Activated B cell treated with CpG ODN at 0.5 μM for 24 hours (primary cell): ENCODE data around the gene RNASEH2C. TPM values are rescaled to one million over a fixed set of nuclear protein-coding genes. Genes with fewer than 3 reads are reported as not detected.

ENCODE experiments used
- ATAC-seq: fragments of 200-7000 bp; cut with Tn5 transposase; one replicate; pipeline ENCODE4 v1.10.0; 2021; ENCODE audit warnings: low read depth, mild to moderate bottlenecking, moderate library complexity
- CTCF ChIA-PET: fragments of 350-600 bp; sonication (Branson Sonifier 250); formaldehyde crosslinking; loops from one replicate; lab custom pipeline; 2021; ENCODE audit warnings: antibody characterized with exemption; lab: Charles Lee
- POLR2A ChIA-PET: fragments of 350-600 bp; sonication (Branson Sonifier 250); formaldehyde crosslinking; loops from one replicate; lab custom pipeline; 2021; ENCODE audit warnings: antibody characterized with exemption; lab: Charles Lee
- DNase-seq: peaks from one replicate; pipeline ENCODE4 v3.0.0; 2022
- H3K27ac Mint-ChIP-seq: one replicate; pipeline ENCODE4 v1.8.0; 2020; ENCODE audit warnings: mixed read lengths
- H3K27me3 Mint-ChIP-seq: one replicate; pipeline ENCODE4 v1.8.0; 2021; ENCODE audit warnings: mixed read lengths
- H3K36me3 Mint-ChIP-seq: one replicate; pipeline ENCODE4 v1.8.0; 2021; ENCODE audit warnings: low read depth, mixed read lengths
- H3K4me1 Mint-ChIP-seq: one replicate; pipeline ENCODE4 v1.8.0; 2021; ENCODE audit warnings: mixed read lengths
- H3K4me3 Mint-ChIP-seq: one replicate; pipeline ENCODE4 v1.8.0; 2020; ENCODE audit warnings: mild to moderate bottlenecking, mixed read lengths
- H3K9me3 Mint-ChIP-seq: one replicate; pipeline ENCODE4 v1.8.0; 2020; ENCODE audit warnings: mixed read lengths
- intact Hi-C: fragments of 100-400 bp; cut with micrococcal nuclease; formaldehyde crosslinking; loops from one replicate; pipeline ENCODE4 v1.15.1; 2024
- total RNA-seq: library from RNA; stranded (reverse); gene quantifications from 2 replicates; pipeline ENCODE4 v1.2.3, GENCODE V29; 2022
- TF ChIP-seq, protein P1 (sequence below): fragments of 200-600 bp; IDR thresholded peaks from one replicate; pipeline ENCODE4 v1.8.0; 2022; ENCODE audit warnings: antibody characterized with exemption, mild to moderate bottlenecking

Gene RNASEH2C
- total RNA-seq, 1 donor from 2014 or later, result 85.3 TPM

DNA sequence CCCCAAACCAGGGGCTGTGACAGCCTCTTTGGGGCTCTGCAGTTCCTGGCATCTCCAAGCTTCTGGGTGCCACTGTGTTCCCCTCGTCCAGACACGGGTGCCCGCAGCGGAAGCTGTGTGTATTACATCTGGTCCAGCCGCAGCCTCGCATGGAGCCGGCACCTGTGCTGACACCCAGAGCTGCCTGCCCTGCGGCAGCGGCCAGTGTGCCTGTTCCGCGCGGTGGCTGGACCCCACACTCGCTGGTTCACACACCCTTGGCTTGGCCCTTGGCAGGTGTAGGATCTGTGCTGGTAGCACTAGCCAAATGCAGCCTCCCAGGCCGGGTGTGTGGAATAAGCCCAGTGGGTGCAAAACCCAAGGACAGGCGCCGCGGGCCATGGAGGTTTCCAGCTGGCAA, 24.5 kb upstream of the RNASEH2C start:
- no peak for ATAC-seq
- DNase-seq, result no peak
- intact Hi-C loops, result no loop called here
- H3K27me3 Mint-ChIP-seq, result peaks cover 4% of the 10 kb centered on the region
- H3K27ac Mint-ChIP-seq, result no peak overlapping the region
- H3K4me1 Mint-ChIP-seq, result peaks cover 6% of the 10 kb centered on the region
- ChIA-PET POLR2A (no interaction called here), CTCF (no interaction called here)
- no peaks in the 10 kb centered on the region for H3K9me3 Mint-ChIP-seq
- H3K4me3 Mint-ChIP-seq, result no peak overlapping the region
- TF ChIP-seq, protein P1, sequence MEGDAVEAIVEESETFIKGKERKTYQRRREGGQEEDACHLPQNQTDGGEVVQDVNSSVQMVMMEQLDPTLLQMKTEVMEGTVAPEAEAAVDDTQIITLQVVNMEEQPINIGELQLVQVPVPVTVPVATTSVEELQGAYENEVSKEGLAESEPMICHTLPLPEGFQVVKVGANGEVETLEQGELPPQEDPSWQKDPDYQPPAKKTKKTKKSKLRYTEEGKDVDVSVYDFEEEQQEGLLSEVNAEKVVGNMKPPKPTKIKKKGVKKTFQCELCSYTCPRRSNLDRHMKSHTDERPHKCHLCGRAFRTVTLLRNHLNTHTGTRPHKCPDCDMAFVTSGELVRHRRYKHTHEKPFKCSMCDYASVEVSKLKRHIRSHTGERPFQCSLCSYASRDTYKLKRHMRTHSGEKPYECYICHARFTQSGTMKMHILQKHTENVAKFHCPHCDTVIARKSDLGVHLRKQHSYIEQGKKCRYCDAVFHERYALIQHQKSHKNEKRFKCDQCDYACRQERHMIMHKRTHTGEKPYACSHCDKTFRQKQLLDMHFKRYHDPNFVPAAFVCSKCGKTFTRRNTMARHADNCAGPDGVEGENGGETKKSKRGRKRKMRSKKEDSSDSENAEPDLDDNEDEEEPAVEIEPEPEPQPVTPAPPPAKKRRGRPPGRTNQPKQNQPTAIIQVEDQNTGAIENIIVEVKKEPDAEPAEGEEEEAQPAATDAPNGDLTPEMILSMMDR, result no peak
- H3K36me3 Mint-ChIP-seq, result no peaks in the 10 kb centered on the region

DNA sequence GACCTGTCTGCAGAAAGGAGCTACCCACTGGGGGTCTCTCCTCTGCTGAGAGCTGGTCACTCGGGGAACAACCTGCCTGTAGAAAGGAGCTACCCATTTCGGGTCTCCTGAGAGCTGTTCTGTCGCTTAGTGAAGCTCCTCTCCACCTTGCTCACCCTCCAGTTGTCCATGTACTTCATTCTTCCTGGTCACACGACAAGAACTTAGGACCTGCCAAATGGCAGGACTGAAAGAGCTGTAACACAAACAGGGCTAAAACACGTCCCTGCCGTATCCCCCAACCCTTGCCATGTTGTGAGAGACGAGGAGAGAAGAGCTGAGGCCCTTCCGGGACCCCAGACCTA, 24.1 kb upstream of the RNASEH2C start:
- Mint-ChIP-seq H3K9me3 (no peaks in the 10 kb centered on the region), H3K4me1 (peaks cover 6% of the 10 kb centered on the region), H3K27ac (no peak overlapping the region), H3K27me3 (peaks cover 4% of the 10 kb centered on the region), H3K36me3 (no peaks in the 10 kb centered on the region), H3K4me3 (no peak overlapping the region)
- intact Hi-C loops, result no loop called here
- TF ChIP-seq, protein P1, result no peak
- CTCF ChIA-PET, result no interaction called here
- POLR2A ChIA-PET, result interaction anchor here (0.6 kb wide), 1 partner anchor 61 kb away, joined by 3 read pairs; no protein-coding TSS in a partner anchor
- ATAC-seq (no peak), DNase-seq (no peak)

DNA sequence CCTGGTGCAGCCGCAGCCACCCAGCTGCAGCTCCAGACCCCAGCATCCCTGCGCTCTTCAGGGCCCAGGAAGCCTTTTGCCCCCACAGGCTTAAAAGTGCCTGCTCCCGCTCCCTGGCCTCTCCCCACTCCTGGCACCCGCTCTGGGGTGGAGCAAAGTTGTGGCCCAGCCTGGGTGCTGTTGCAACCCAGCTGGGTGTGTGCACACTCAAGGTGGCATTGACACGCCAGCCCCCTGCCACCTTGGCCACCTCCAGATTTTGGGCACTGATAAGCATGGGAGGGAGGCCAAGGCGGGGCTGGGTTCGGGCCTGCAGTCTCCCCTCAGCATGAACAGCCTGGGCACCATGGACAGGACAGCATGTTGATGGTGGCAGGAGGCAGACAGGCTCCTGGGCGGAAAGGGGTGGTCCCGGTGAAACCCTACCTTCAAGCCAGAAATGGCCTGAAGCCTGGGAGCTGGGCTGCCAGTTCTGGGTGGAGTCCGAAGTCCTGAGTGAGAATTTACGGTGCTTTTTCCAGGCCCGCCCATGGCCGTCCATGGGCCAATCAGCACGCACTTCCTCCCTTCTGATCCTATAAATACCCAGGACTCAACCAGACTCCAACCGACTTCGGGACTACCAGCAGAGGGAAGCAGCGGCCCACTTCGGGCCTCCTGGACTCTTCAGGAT, 23.6 kb upstream of the RNASEH2C start:
- Mint-ChIP-seq H3K4me3 (no peak overlapping the region), H3K27ac (no peak overlapping the region), H3K9me3 (no peaks in the 10 kb centered on the region), H3K27me3 (peaks cover 4% of the 10 kb centered on the region), H3K4me1 (peaks cover 6% of the 10 kb centered on the region), H3K36me3 (no peaks in the 10 kb centered on the region)
- ChIA-PET POLR2A (interaction anchor here (0.6 kb wide), 1 partner anchor 62 kb away, joined by 3 read pairs; no protein-coding TSS in a partner anchor), CTCF (no interaction called here)
- TF ChIP-seq, protein P1, result no peak
- DNase-seq (no peak), ATAC-seq (no peak)
- intact Hi-C loops, result no loop called here

DNA sequence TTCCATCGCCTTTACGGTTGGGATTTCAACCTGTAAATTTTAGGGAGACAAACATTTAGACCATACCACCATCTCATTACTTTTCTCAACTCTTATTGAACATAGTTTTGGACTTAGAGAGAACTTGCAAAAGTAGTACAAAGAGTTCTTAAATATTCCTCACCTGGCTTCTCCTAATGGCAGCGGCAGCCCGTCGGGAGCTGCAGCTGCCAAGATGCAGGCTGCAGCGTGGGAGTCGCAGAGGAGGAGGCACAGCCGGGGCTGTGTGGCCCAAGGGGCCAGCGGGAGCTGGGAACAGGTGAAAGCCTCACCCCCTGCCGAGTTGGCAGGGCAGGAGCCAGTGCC, 23.1 kb upstream of the RNASEH2C start:
- no peak overlapping the region for H3K4me3 Mint-ChIP-seq
- ChIA-PET POLR2A (no interaction called here), CTCF (no interaction called here)
- DNase-seq (no peak), ATAC-seq (no peak)
- H3K36me3 Mint-ChIP-seq, result no peaks in the 10 kb centered on the region
- peaks cover 5% of the 10 kb centered on the region for H3K27me3 Mint-ChIP-seq
- TF ChIP-seq, protein P1, result no peak
- peaks cover 6% of the 10 kb centered on the region for H3K4me1 Mint-ChIP-seq
- no peak overlapping the region for H3K27ac Mint-ChIP-seq
- no peaks in the 10 kb centered on the region for H3K9me3 Mint-ChIP-seq
- intact Hi-C loops, result no loop called here

DNA sequence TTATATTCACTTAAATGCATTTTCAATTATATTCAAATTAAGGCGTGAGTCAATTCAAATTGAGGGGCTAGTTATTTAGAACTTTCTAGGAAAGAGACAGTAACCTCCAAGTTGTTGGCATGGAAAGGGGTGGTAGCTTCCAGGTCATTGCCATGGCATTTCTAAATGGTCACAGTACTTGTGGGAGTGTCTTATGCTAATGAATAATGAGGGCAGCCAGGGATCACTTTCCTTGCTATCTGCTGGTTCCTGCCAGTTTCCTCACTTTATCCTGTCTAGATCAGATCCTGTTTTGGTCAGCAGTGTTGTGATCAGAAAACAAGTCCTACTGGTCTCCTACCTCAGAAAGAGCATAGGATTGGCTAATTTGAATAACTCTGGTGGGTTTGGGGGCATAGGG, 21.8 kb upstream of the RNASEH2C start:
- TF ChIP-seq, protein P1, result no peak
- intact Hi-C loops, result no loop called here
- Mint-ChIP-seq H3K36me3 (no peaks in the 10 kb centered on the region), H3K27me3 (peaks cover 15% of the 10 kb centered on the region), H3K9me3 (no peaks in the 10 kb centered on the region), H3K27ac (no peak overlapping the region), H3K4me3 (no peak overlapping the region), H3K4me1 (peaks cover 6% of the 10 kb centered on the region)
- ChIA-PET POLR2A (no interaction called here), CTCF (no interaction called here)
- DNase-seq, result no peak
- ATAC-seq, result no peak
